HEK293 (cell line): Measurements from ENCODE around the gene LDLRAD4.

Experiments
- CTCF ChIP-seq: fragments of 450-650 bp; formaldehyde crosslinking; IDR thresholded peaks from 2 replicates; pipeline ENCODE4 v1.5.1; 2016; ENCODE audit warnings: missing biosample characterization, missing genetic modification characterization
- KLF7 ChIP-seq: fragments of 450-650 bp; formaldehyde crosslinking; IDR thresholded peaks from 2 replicates; pipeline ENCODE4 v1.5.1; 2016; ENCODE audit warnings: missing biosample characterization, missing genetic modification characterization, borderline replicate concordance
- MEIS1 ChIP-seq: sonication (generic); formaldehyde crosslinking; IDR thresholded peaks from 2 replicates; pipeline ENCODE4 v1.8.1; 2022; ENCODE audit warnings: missing genetic modification reagents, mild to moderate bottlenecking, borderline replicate concordance
- MYNN ChIP-seq: fragments of 450-650 bp; formaldehyde crosslinking; IDR thresholded peaks from 2 replicates; pipeline ENCODE4 v1.5.1; 2016; ENCODE audit warnings: missing biosample characterization, missing genetic modification characterization, borderline replicate concordance
- REPIN1 ChIP-seq: fragments of 450-650 bp; formaldehyde crosslinking; IDR thresholded peaks from 2 replicates; pipeline ENCODE4 v1.5.1; 2017; ENCODE audit warnings: missing biosample characterization, missing genetic modification characterization, low read depth
- SALL2 ChIP-seq: fragments of 450-650 bp; formaldehyde crosslinking; IDR thresholded peaks from 2 replicates; pipeline ENCODE4 v1.5.0; 2017; ENCODE audit warnings: missing biosample characterization, mild to moderate bottlenecking, missing genetic modification characterization, borderline replicate concordance
- ZEB2 ChIP-seq: fragments of 450-650 bp; formaldehyde crosslinking; IDR thresholded peaks from 2 replicates; pipeline ENCODE4 v1.5.1; 2016; ENCODE audit warnings: missing biosample characterization, missing genetic modification characterization
- ZNF174 ChIP-seq: fragments of 450-650 bp; formaldehyde crosslinking; IDR thresholded peaks from 2 replicates; pipeline ENCODE4 v1.5.0; 2017; ENCODE audit warnings: missing biosample characterization, mild to moderate bottlenecking, missing genetic modification characterization
- ZNF292 ChIP-seq: fragments of 450-650 bp; formaldehyde crosslinking; IDR thresholded peaks from 2 replicates; pipeline ENCODE4 v1.5.1; 2016; ENCODE audit warnings: low read depth, missing biosample characterization, missing genetic modification characterization, borderline replicate concordance
- ZNF510 ChIP-seq: fragments of 450-650 bp; formaldehyde crosslinking; IDR thresholded peaks from 2 replicates; pipeline ENCODE4 v1.5.1; 2018; ENCODE audit warnings: mild to moderate bottlenecking, missing genetic modification characterization, missing biosample characterization; ENCODE audit not compliant: insufficient replicate concordance
- ZNF692 ChIP-seq: fragments of 450-650 bp; formaldehyde crosslinking; IDR thresholded peaks from 2 replicates; pipeline ENCODE4 v1.5.1; 2016; ENCODE audit warnings: missing biosample characterization, missing genetic modification characterization

GRCh38 chr18:13220361-13220991, 1.9 kb downstream of the LDLRAD4 start:
- TF ChIP-seq CTCF, result no peak
- TF ChIP-seq SALL2 (tag by site-specific recombination), result no peak
- no peak for TF ChIP-seq MYNN (tag by site-specific recombination)
- TF ChIP-seq KLF7, result no peak
- no peak for TF ChIP-seq ZNF292 (tag by site-specific recombination)
- TF ChIP-seq MEIS1 (CRISPR knock-in tag), result no peak
- TF ChIP-seq ZNF174 (tag by site-specific recombination), result no peak
- no peak for TF ChIP-seq ZEB2 (tag by site-specific recombination)
- TF ChIP-seq REPIN1 (tag by site-specific recombination), result no peak
- TF ChIP-seq ZNF692 (tag by site-specific recombination), result no peak
- TF ChIP-seq ZNF510 (tag by site-specific recombination), result no peak
